RCC 7860 (cell line): ENCODE results near the gene ATP6V1G1.

Experiments used
- DNase-seq: peaks from one replicate; pipeline ENCODE4 v3.0.0-alpha.2; 2015; ENCODE audit warnings: low spot score
- FAIRE-seq: peaks from 2 replicates; lab custom pipeline; 2012; peaks lifted over from hg19 to GRCh38; lab: Jason Lieb, UNC

Gene ATP6V1G1

GRCh38 chr9:114643001-114643400, 55.4 kb downstream of the ATP6V1G1 start:
- no peak for FAIRE-seq
- no peak for DNase-seq

GRCh38 chr9:114643896-114644295, 56.3 kb downstream of the ATP6V1G1 start:
- DNase-seq (no peak), FAIRE-seq (no peak)
